Right ventricle myocardium inferior (tissue), 1 donor: Measurements from ENCODE around the gene CHPF. TPM values are rescaled to one million over a fixed set of nuclear protein-coding genes. Genes with fewer than 3 reads are reported as not detected.
A peak's percentile ranks its signal among the peaks of the same experiment; 100 is the strongest.

ENCODE experiments used
- ATAC-seq: fragments of 200-7000 bp; cut with Tn5 transposase; one replicate; pipeline ENCODE4 v1.9.1; 2020; ENCODE audit warnings: mild to moderate bottlenecking, moderate library complexity
- DNase-seq: peaks from one replicate; pipeline ENCODE4 v3.0.0; 2021; ENCODE audit errors: missing footprints
- intact Hi-C: fragments of 100-400 bp; cut with DNase I; formaldehyde crosslinking; loops from one replicate; pipeline ENCODE4 v1.11.0; 2022
- total RNA-seq: library from RNA; stranded (reverse); fragmentation: NEBNext Ultra II Directional; extraction: Animal tissue kit (Norgen Biotek cat#: 25700); gene quantifications from one replicate; pipeline ENCODE4 v1.2.1, GENCODE V29; 2021
- donor health status: DM: no; HTN: yes; CAD: no; lungs with severe emphysema.

Gene CHPF
- total RNA-seq, 1 donor from 2014 or later, result 92.2 TPM

- DNase-seq, result no peak
- intact Hi-C loops, result loop anchor here (10.0 kb wide), 1 partner anchor 224 kb away; no protein-coding TSS in a partner anchor
- ATAC-seq, result no peak
These were observed 35.2 kb downstream of the CHPF start for GRCh38 chr2:219508444-219508734.

GRCh38 chr2:219507581-219508443, 35.8 kb downstream of the CHPF start:
- DNase-seq (no peak), ATAC-seq (no peak)
- intact Hi-C loops, result loop anchor here (10.0 kb wide), 1 partner anchor 223 kb away; no protein-coding TSS in a partner anchor

DNA sequence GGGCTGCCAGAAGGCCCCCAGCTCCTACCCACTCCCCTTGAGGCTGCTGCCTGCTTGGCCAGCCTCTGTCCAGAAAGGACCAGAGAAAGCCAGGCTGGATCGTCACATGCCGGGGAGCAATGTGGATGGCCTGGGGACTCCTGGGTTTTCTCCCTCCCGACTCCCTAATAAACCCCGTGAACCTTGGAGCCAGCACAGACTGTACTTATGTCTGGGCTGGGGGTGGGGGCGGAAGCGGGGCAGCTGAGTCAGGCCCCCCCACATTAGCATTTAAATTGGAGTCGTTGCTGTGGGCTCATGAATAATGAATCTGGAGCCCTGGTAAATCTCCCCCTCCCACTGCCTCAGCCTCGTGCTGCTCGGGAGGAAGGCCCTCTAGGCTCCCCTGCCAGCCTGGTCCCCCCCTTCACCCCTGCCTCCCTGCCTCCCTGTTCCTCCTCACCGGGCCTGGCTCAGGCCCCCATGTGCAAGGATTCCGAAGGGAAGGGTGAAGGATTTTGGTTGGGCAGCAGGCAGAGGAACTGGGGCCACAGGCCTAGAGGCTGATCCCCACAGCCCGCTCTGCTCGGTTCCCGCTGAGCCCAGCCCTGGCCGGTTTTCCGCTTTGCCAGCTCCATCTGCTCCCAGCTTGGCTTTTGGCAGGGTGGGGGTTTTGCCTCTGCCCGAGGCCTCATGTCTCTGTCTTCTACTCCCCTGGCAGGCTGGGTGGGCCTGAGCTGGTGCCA, 36.6 kb downstream of the CHPF start:
- no peak for ATAC-seq
- intact Hi-C loops, result loop anchor here (10.0 kb wide), 1 partner anchor 222 kb away; no protein-coding TSS in a partner anchor
- no peak for DNase-seq

- ATAC-seq (no peak), DNase-seq (no peak)
- intact Hi-C loops, result loop anchor here (10.0 kb wide), 1 partner anchor 221 kb away; no protein-coding TSS in a partner anchor
These were observed 37.3 kb downstream of the CHPF start for GRCh38 chr2:219506153-219506801.

DNA sequence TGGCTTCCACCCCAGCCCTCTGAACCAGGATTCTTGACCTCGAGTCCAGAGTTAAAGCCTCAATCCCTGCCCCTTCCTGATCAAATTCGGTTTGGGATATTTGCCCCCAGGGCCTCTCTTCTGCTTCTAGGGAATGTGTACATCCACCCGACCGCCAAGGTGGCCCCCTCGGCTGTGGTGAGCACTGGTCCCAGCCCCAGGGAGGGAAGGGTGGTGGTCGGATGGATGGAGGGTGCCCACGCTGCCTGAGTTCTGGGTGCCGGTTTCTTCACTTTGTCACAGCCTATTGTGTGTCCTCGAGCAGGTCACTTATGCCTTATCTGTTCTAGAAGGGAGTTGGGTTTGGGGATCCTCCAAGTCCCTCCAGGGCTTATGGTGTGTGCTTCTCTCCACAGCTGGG, 38.0 kb downstream of the CHPF start:
- DNase-seq, result no peak
- ATAC-seq, result no peak
- intact Hi-C loops, result loop anchor here (10.0 kb wide), 1 partner anchor 221 kb away; no protein-coding TSS in a partner anchor

DNA sequence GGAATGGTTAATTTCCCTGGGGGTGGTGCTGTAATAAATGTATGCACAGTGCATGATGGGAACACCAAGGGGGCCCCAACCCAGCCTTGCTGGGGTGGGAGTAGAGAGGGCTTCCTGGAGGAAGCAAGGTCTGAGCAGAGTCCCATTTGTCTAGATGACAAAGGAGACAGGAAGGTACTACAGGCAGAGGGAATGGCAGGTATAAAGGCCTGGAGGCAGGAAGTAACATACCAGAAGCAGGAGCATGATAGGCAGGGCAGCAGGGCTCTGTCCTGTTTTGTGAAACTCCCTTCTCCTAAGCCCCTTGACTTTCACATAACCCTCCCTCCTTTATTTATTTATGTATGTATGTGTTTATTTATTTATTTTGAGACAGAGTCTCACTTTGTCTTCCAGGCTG, 41.0 kb downstream of the CHPF start:
- no peak for ATAC-seq
- intact Hi-C loops, result loop anchor here (10.0 kb wide), 1 partner anchor 218 kb away; no protein-coding TSS in a partner anchor
- no peak for DNase-seq

DNA sequence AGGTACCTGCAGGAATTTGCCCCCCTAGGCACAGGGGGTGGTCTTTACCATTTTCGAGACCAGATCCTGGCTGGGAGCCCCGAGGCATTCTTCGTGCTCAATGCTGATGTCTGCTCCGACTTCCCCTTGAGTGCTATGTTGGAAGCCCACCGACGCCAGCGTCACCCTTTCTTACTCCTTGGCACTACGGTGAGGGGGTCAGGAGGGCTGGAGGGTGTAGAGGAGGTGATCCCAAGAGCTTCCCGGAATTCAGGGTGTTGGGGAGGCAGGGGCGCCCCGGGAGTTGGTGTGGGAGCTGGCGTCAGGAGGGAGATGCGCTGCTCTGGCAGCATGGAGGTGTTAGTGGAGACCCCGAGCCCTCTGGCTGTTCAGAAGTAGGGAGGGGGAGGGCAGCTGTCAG, 41.8 kb downstream of the CHPF start:
- no peak for ATAC-seq
- no peak for DNase-seq

DNA sequence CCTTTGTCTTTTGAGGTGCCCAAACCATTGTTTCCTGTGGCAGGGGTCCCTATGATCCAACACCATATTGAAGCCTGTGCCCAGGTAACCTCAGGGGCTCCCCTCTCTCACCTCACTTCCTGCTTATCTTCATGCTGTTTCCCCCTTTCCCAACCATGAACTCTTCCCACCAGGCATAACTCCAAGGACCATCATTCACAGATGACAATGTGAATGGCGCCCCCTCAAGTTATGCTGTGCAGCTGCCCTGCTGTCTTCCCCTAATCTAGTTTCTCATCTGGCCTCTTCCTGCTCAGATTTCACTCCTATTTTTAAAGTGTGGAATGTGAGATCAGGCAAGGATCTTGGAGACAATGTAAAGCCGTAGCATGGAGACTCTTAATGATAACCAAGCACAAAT, 43.5 kb downstream of the CHPF start:
- peak; percentile 15 for DNase-seq
- intact Hi-C loops, result loop anchor here (10.0 kb wide), 1 partner anchor 215 kb away; no protein-coding TSS in a partner anchor
- ATAC-seq, result no peak

More for the DNA sequence above, 41.8 kb downstream of the CHPF start:
- intact Hi-C loops, result loop anchor here (10.0 kb wide), 1 partner anchor 217 kb away; no protein-coding TSS in a partner anchor

GRCh38 chr2:219499555-219499954, 44.1 kb downstream of the CHPF start:
- intact Hi-C loops, result no loop called here
- ATAC-seq (no peak), DNase-seq (no peak)

DNA sequence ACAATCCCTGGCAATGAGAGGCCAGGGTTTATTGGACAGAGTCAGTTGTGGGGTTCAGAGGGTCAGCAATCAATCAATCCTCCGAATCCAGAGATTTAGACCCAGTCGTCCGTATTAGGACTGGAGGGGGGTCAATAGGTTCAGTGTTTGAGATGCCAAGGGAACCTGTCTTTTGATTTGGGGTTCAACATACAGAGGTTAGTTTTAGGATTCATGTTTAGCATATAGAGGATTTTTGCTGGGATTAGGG, 44.6 kb downstream of the CHPF start:
- DNase-seq (no peak), ATAC-seq (no peak)
- intact Hi-C loops, result no loop called here

DNA sequence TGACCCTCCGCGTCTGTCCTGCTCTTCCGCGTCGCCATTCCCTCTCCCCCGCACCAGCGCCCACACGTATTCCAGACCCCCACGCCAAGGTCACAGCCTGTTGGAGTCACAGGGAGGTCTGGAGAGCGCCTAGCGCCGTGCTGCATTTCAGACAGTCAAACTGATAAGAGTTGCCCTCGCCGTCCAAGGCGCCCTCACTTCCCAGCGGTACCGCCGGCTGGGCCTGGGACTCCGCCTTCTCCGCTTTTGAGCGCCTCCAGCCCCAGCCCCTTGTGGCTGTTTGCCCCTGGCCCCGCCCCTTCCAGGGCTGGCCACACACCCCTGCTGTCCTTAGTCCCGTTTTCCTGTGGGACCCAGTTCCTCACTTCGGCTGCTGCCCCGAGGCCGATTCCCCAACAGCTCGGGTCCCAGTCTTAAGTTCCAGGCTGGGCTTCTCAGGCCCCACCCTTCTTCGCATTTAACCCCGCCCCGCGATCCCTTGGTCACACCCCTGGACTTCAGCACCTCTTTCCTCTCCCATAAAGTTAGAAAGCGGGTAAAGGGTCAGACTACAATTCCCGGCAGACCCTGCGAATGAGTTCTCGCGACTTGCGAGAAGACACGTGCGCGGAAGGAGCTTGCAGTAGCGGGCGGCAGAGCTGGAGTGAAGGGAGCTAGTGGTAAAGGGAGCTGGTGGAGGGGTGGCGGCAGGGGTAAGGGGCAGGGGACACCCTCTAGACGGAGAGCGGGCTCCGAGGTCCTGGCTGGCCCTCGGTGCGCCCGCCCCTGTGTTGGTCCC, 45.1 kb downstream of the CHPF start, which contains the start of gene GMPPA:
TSS of gene GMPPA (plus strand) at position 612 of the 778 bp plus-strand sequence. CDS start 1,085 bp downstream, outside the sequence.
- ATAC-seq (peak; percentile 91), DNase-seq (peak; percentile 95)
- intact Hi-C loops, result loop anchor here (1.0 kb wide), 2 partner anchors 37 to 99 kb away; partner anchors contain the start of gene STK11IP

- DNase-seq (peak; percentile 98), ATAC-seq (peak; percentile 89)
- intact Hi-C loops, result loop anchor here (1.0 to 2.0 kb wide), 3 partner anchors 31 to 100 kb away; partner anchors contain the start of gene STK11IP
These were observed 45.9 kb downstream of the CHPF start for GRCh38 chr2:219497495-219498279.

DNA sequence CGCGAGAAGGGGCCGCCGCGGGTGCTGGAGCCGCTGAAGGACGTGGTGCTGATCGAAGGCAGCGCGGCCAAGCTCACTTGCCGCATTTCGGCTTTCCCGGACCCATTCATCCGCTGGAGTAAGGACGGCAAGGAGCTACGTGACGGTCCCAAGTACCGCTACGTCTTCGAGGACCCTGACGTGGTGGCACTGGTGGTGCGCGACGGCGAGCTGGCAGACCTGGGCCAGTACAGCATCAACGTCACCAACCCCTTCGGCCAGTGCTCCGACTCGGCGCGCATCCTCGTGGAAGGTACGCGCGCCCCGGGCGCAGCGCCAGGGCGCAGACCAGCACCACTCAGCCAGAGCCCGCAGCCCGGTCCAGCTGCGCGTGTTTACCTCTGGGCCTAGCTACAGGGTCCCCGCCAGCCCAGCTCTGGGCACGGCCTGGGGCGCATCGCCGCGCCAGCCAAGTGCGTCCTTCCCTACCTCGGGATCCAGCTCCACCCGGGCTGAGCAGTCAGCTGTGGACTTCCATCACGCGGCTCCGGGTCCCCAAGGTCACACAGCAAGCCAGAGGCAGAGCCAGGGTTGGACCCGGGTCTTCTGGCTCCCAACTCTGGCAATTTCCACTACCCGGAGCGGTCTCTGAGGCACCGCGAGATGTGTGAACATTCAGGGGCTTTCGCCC, 46.6 kb downstream of the CHPF start:
- intact Hi-C loops, result loop anchor here (2.0 kb wide), 1 partner anchor 32 kb away; no protein-coding TSS in a partner anchor
- no peak for DNase-seq
- ATAC-seq, result no peak

GRCh38 chr2:219496247-219496824, 47.3 kb downstream of the CHPF start:
- intact Hi-C loops, result loop anchor here (2.0 kb wide), 1 partner anchor 32 kb away; no protein-coding TSS in a partner anchor
- ATAC-seq (no peak), DNase-seq (no peak)

GRCh38 chr2:219495531-219496122, 48.0 kb downstream of the CHPF start:
- DNase-seq, result no peak
- intact Hi-C loops, result loop anchor here (2.0 kb wide), 1 partner anchor 33 kb away; no protein-coding TSS in a partner anchor
- no peak for ATAC-seq

GRCh38 chr2:219494952-219495530, 48.6 kb downstream of the CHPF start:
- ATAC-seq, result no peak
- intact Hi-C loops, result no loop called here
- DNase-seq, result no peak
